K562 (cell line): Measurements from ENCODE around the gene ATG7. TPM values are rescaled to one million over a fixed set of nuclear protein-coding genes. Genes with fewer than 3 reads are reported as not detected.

ENCODE experiments used
- BRD9 ChIP-seq: fragments of 450-650 bp; IDR thresholded peaks from 2 replicates; pipeline ENCODE4 v1.6.1; 2018; ENCODE audit warnings: low read depth; ENCODE audit not compliant: partially characterized antibody
- CAMTA2 ChIP-seq: fragments of 250-450 bp; sonication (Bioruptor Pico); conservative IDR thresholded peaks from 2 replicates; pipeline ENCODE4 v1.5.1; 2022
- FOSL1 ChIP-seq: fragments of 200-800 bp; sonication (Bioruptor generic); conservative IDR thresholded peaks from 2 replicates; pipeline ENCODE4 v1.6.1; 2016; ENCODE audit warnings: missing genetic modification characterization, missing compliant biosample characterization
- FOXJ2 ChIP-seq: fragments of 200-800 bp; sonication (Bioruptor generic); IDR thresholded peaks from 2 replicates; pipeline ENCODE4 v1.6.1; 2016; ENCODE audit warnings: missing genetic modification characterization, missing compliant biosample characterization
- FOXK1 ChIP-seq: sonication (generic); formaldehyde crosslinking; IDR thresholded peaks from 2 replicates; pipeline ENCODE4 v1.8.0; 2022; ENCODE audit warnings: missing genetic modification reagents, mild to moderate bottlenecking, borderline replicate concordance
- MAFK ChIP-seq: IDR thresholded peaks from 2 replicates; pipeline ENCODE4 v1.6.1; 2011; ENCODE audit warnings: low read length, improper control_type of control experiment
- MCM3 ChIP-seq: fragments of 450-650 bp; IDR thresholded peaks from 2 replicates; pipeline ENCODE4 v1.6.1; 2016
- MEF2D ChIP-seq: conservative IDR thresholded peaks from 2 replicates; pipeline ENCODE4 v1.6.1; 2016; ENCODE audit warnings: low read depth, missing genetic modification characterization, missing compliant biosample characterization
- MXI1 ChIP-seq: IDR thresholded peaks from 2 replicates; pipeline ENCODE4 v1.6.1; 2011; ENCODE audit warnings: low read depth, mild to moderate bottlenecking, improper control_type of control experiment, low read length
- NRF1 ChIP-seq, 2 experiments: fragments of 450-650 bp; IDR thresholded peaks in 1 of 2; conservative IDR thresholded peaks in 1 of 2; 2 replicates each; pipeline ENCODE4 v1.6.1; 2014; ENCODE audit warnings: mild to moderate bottlenecking in 2 of 2
- RFX5 ChIP-seq: IDR thresholded peaks from 2 replicates; pipeline ENCODE4 v1.6.1; 2011; ENCODE audit warnings: low read depth, mild to moderate bottlenecking, improper control_type of control experiment, low read length
- SP2 ChIP-seq: IDR thresholded peaks from 2 replicates; pipeline ENCODE4 v1.6.1; 2011; ENCODE audit warnings: mild to moderate bottlenecking, low read depth, low read length, moderate library complexity; ENCODE audit not compliant: poor library complexity, severe bottlenecking; ENCODE audit errors: extremely low read depth
- SREBF2 ChIP-seq: sonication (generic); formaldehyde crosslinking; IDR thresholded peaks from 2 replicates; pipeline ENCODE4 v1.4.0; 2020; ENCODE audit warnings: mild to moderate bottlenecking, missing genetic modification reagents
- TBL1XR1 ChIP-seq, 2 experiments: IDR thresholded peaks; 2 replicates each; pipeline ENCODE4 v1.6.1; 2012; ENCODE audit warnings: improper control_type of control experiment in 2 of 2, low read length in 2 of 2, mild to moderate bottlenecking in 1 of 2
- TOE1 ChIP-seq, 2 experiments: fragments of 450-650 bp in 1 of 2; sonication (generic) in 1 of 2; formaldehyde crosslinking in 1 of 2; IDR thresholded peaks; 2 replicates each; pipeline versions ENCODE4 v1.7.1 to v1.8.0; 2016 to 2022; ENCODE audit warnings: borderline replicate concordance in 2 of 2, mild to moderate bottlenecking in 2 of 2, antibody characterized with exemption in 1 of 2, inconsistent platforms in 1 of 2, low read depth in 1 of 2, missing genetic modification reagents in 1 of 2, moderate library complexity in 1 of 2
- ZNF133 ChIP-seq: fragments of 250-450 bp; sonication (Bioruptor Pico); IDR thresholded peaks from 2 replicates; pipeline ENCODE4 v1.4.0; 2020; ENCODE audit warnings: mild to moderate bottlenecking
- ZNF780A ChIP-seq: fragments of 250-450 bp; sonication (Bioruptor Pico); IDR thresholded peaks from 2 replicates; pipeline ENCODE4 v1.5.0; 2021; ENCODE audit warnings: mild to moderate bottlenecking
- polyA plus RNA-seq, 8 experiments: library from polyadenylated mRNA; depleted of rRNA in 4 of 8; stranded (reverse) in 5 of 8; unstranded in 3 of 8; fragments of >200 nt; fragmentation: Nextera tagmentation in 2 of 8; fragmentation: Illumina TruSeq in 1 of 8; extraction: Ambion mirVana in 2 of 8; extraction: Trizol in 1 of 8; gene quantifications; 2 replicates each; pipeline versions ENCODE4 v1.2.1 to v1.2.3, GENCODE V29; 2011 to 2014; ENCODE audit warnings: inconsistent platforms in 1 of 8, missing spikeins in 1 of 8
- total RNA-seq, 7 experiments: library from RNA; depleted of rRNA in 6 of 7; stranded (reverse); fragments of >200 nt in 6 of 7; fragmentation: Illumina TruSeq in 2 of 7; extraction: Trizol in 2 of 7; gene quantifications; 2 replicates each; pipeline versions ENCODE4 v1.2.1 to v1.2.3, GENCODE V29; 2011 to 2021; ENCODE audit warnings: low replicate concordance in 1 of 7
- TF ChIP-seq, protein P1 (sequence below): sonication (generic); formaldehyde crosslinking; IDR thresholded peaks from 2 replicates; pipeline ENCODE4 v1.4.0; 2020; ENCODE audit warnings: mild to moderate bottlenecking, missing genetic modification reagents
- TF ChIP-seq, protein P2 (sequence below), 2 experiments: fragments of 450-650 bp in 1 of 2; sonication (generic) in 1 of 2; formaldehyde crosslinking in 1 of 2; IDR thresholded peaks in 1 of 2; conservative IDR thresholded peaks in 1 of 2; 2 replicates each; pipeline versions ENCODE4 v1.6.1 to v1.8.1; 2016 to 2023; ENCODE audit warnings: mild to moderate bottlenecking in 2 of 2, moderate library complexity in 2 of 2, inconsistent platforms in 1 of 2, missing genetic modification reagents in 1 of 2
- TF ChIP-seq, protein P3 (sequence below): fragments of 250-450 bp; sonication (Bioruptor Pico); IDR thresholded peaks from 2 replicates; pipeline ENCODE4 v1.4.0; 2020
- TF ChIP-seq, protein P4 (sequence below): IDR thresholded peaks from 3 replicates; pipeline ENCODE4 v1.6.1; 2011; ENCODE audit warnings: borderline replicate concordance, mild to moderate bottlenecking; ENCODE audit not compliant: insufficient read length, insufficient read depth

The ATG7 gene
- total and polyA plus RNA-seq, 9 of the 15 experiments (the other 6 are each of a cell fraction or from before 2014, with no cell fraction given): 18.3 to 45.3 (median 33.6) TPM

DNA sequence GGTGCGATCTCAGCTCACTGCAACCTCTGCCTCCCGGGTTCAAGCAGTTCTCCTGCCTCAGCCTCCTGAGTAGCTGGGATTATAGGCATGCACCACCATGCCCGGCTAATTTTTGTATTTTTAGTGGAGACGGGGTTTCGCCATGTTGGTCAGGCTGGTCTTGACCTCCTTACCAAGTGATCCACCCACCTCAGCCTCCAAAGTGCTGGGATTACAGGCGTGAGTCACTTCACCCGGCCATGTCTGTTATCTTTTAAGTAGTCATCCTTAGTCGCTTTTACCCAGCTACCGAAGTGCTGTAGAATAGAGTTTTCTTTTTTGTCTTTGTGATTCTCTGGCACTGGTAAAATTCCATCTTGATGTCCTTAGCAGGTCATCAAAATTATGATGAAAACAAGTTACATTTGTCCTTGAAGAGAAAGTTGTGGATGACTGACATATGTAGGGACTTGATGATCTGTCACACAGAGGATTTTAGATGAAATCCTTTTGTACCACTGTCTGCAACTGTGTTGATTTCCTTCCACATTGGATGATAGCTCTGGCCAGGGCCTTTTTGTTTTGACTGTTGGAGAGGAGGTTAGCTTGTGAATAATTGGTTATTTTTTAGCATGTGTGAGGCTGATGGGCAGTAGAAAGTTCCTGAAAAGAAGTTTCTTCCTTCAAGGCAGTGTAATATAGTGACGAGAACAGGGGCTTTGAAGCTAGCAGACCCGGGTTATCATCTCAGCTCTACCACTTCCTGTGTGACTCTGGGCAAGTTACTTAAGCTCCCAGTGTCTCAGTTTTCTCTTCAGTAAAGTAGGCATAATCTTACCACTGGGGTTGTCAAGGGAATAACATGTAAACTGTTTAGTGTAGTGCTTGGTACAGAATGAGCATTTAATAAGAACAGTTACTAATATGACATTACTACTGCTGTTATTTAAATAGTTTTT, 18.8 kb downstream of the ATG7 start (continued):
- TF ChIP-seq, protein P1, sequence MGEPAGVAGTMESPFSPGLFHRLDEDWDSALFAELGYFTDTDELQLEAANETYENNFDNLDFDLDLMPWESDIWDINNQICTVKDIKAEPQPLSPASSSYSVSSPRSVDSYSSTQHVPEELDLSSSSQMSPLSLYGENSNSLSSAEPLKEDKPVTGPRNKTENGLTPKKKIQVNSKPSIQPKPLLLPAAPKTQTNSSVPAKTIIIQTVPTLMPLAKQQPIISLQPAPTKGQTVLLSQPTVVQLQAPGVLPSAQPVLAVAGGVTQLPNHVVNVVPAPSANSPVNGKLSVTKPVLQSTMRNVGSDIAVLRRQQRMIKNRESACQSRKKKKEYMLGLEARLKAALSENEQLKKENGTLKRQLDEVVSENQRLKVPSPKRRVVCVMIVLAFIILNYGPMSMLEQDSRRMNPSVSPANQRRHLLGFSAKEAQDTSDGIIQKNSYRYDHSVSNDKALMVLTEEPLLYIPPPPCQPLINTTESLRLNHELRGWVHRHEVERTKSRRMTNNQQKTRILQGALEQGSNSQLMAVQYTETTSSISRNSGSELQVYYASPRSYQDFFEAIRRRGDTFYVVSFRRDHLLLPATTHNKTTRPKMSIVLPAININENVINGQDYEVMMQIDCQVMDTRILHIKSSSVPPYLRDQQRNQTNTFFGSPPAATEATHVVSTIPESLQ (CRISPR knock-in tag): no peak
- TF ChIP-seq FOXJ2: no peak
- no peak for TF ChIP-seq TBL1XR1 (IDR thresholded peaks at IDR 0.05; ENCODE audit: low read length in 2 of 2)
- TF ChIP-seq SP2: no peak
- no peak for TF ChIP-seq RFX5
- peak; percentile 54 for TF ChIP-seq BRD9
- no peak for TF ChIP-seq MAFK
- TF ChIP-seq MEF2D (tag): no peak
- TF ChIP-seq MXI1: no peak
- no peak for TF ChIP-seq MCM3
- TF ChIP-seq FOXK1 (CRISPR knock-in tag): no peak
- TF ChIP-seq, protein P2, sequence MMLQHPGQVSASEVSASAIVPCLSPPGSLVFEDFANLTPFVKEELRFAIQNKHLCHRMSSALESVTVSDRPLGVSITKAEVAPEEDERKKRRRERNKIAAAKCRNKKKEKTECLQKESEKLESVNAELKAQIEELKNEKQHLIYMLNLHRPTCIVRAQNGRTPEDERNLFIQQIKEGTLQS (IDR thresholded peaks at IDR 0.05): peak; percentile 87
- TF ChIP-seq, protein P2 (CRISPR knock-in tag; conservative IDR thresholded peaks at IDR 0.05): peak; percentile 59; the same call in 1 of the 2 replicates
- TF ChIP-seq, protein P3, sequence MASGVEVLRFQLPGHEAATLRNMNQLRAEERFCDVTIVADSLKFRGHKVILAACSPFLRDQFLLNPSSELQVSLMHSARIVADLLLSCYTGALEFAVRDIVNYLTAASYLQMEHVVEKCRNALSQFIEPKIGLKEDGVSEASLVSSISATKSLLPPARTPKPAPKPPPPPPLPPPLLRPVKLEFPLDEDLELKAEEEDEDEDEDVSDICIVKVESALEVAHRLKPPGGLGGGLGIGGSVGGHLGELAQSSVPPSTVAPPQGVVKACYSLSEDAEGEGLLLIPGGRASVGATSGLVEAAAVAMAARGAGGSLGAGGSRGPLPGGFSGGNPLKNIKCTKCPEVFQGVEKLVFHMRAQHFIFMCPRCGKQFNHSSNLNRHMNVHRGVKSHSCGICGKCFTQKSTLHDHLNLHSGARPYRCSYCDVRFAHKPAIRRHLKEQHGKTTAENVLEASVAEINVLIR (CRISPR knock-in tag): no peak
- no peak for TF ChIP-seq SREBF2 (CRISPR knock-in tag)
- TF ChIP-seq CAMTA2 (CRISPR knock-in tag): no peak
- TF ChIP-seq ZNF133 (CRISPR knock-in tag): no peak
- no peak for TF ChIP-seq ZNF780A (CRISPR knock-in tag)
- TF ChIP-seq FOSL1 (tag): peak; percentile 94
- TF ChIP-seq, protein P4, sequence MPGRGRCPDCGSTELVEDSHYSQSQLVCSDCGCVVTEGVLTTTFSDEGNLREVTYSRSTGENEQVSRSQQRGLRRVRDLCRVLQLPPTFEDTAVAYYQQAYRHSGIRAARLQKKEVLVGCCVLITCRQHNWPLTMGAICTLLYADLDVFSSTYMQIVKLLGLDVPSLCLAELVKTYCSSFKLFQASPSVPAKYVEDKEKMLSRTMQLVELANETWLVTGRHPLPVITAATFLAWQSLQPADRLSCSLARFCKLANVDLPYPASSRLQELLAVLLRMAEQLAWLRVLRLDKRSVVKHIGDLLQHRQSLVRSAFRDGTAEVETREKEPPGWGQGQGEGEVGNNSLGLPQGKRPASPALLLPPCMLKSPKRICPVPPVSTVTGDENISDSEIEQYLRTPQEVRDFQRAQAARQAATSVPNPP: no peak
- 0 out of 4 replicates have a peak, but pooled peaks of 1 of the 2 experiments have one; percentile 13 for TF ChIP-seq NRF1 (conservative IDR thresholded peaks at IDR 0.05 in 1 of 2, IDR thresholded peaks at IDR 0.05 in 1 of 2)
- TF ChIP-seq TOE1 (IDR thresholded peaks at IDR 0.05; ENCODE audit: borderline replicate concordance): peak; percentile 14; the same call in 1 of the 2 replicates
- TF ChIP-seq TOE1 (CRISPR knock-in tag; IDR thresholded peaks at IDR 0.05; ENCODE audit: borderline replicate concordance, low read depth): no peak
